HG03175 (cell line): ENCODE results near the gene SIRPA.
"Not testable (repeated sequence)": the region's sequence is repeated elsewhere in the genome, so short reads cannot be mapped to it uniquely, and the experiment has no call there.

ENCODE experiments used
- ATAC-seq: cut with Tn5 transposase; IDR thresholded peaks from one replicate; pipeline ENCODE4 v1.9.1; 2021; ENCODE audit warnings: mild to moderate bottlenecking, moderate library complexity; ENCODE audit not compliant: unreplicated experiment

Gene SIRPA

GRCh38 chr20:1905693-1906092, 10.5 kb downstream of the SIRPA start:
- no peak for ATAC-seq

GRCh38 chr20:1906361-1907051, 11.3 kb downstream of the SIRPA start:
- no peak for ATAC-seq

- no peak for ATAC-seq
These were observed 12.4 kb downstream of the SIRPA start for GRCh38 chr20:1907586-1907985.

DNA sequence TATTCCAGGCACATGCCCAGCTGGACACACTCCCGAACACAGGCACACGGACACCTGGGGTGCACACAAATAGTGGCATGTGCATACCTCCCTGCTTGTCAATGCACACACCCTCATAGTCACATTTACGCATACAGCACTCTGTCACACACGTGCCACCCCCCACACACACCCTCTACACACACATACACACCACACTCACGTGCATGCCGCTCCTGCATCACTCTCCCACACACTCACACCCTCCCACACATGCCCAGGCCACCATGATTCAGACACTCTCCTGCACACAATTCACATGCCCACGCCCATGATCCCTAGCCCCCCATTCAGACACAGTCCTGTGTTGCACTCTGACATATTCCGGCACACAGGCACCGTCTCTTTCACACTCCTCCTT, 13.0 kb downstream of the SIRPA start:
- ATAC-seq, result no peak

GRCh38 chr20:1909097-1909496, 13.9 kb downstream of the SIRPA start:
- ATAC-seq, result no peak

DNA sequence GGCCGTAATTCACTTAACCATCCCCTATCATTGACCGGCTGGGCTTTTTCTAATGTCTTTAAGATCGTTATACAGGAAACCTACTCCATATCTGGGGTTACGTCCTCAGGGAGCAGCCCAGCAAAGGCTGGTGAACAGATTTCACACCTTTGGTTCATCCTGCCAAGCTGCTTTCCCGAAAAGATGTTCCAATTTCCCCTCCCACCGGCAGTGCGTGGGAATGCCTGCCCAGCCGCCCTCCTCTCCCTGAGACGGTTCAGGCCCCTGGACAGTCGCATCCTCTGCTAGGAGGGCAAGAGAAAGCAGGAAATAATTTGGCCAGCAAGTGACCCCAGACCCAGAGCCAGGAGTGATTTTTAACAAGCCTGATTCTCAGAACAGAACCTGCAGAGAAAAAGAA, 16.3 kb downstream of the SIRPA start:
- ATAC-seq, result no peak

GRCh38 chr20:1912053-1912452, 16.8 kb downstream of the SIRPA start:
- ATAC-seq, result no peak

DNA sequence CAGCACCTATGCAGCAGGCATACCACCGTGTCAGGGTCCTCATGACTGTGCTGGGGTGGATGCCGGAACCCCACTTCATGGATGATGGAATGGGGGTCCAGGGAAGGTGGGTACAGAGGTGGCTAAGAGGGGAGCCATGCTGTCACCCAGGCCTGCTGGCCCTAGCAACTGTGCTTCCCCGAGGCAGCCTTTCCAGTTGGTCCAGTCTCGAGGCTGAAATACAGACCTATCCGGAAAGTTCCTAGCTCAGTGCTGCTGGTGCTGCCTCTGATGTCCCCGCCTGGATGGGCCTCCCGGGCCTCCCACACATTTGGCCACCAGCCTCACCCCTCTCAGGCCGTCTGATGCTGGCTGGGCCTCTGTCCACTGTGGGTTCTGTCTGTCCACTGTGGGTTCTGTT, 17.4 kb downstream of the SIRPA start:
- no peak for ATAC-seq

DNA sequence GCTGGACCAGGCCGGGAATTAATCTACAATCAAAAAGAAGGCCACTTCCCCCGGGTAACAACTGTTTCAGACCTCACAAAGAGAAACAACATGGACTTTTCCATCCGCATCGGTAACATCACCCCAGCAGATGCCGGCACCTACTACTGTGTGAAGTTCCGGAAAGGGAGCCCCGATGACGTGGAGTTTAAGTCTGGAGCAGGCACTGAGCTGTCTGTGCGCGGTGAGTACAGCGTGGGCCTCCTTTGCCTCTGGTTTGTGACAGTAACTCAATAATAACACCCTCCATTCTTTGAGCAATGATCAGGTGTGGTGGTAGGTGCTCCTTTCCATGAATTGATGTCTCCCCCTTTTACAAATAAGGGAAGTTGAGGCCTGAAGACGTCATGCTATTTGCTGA, 20.0 kb downstream of the SIRPA start:
- not testable (repeated sequence) for ATAC-seq

DNA sequence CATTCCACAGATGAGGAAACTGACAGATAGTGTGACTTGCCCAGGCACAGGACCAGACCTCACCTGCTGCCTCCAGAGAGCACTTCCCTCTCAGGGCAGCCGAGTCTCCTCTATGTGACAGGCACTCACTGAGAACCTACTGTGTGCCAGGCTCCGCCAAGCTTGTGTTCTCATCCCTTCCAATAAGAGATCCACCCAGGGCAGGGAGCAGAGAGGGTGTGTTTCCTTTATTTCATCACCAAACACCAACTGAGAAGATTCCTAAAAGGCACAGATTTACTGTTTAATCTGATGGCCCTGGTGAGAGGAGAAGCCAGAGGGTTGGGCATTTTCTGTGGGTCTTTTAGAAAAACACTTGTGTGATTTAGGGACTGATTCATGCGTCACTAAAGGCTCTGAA, 20.5 kb downstream of the SIRPA start:
- ATAC-seq, result no peak

GRCh38 chr20:1917786-1918185, 22.6 kb downstream of the SIRPA start:
- ATAC-seq, result no peak

DNA sequence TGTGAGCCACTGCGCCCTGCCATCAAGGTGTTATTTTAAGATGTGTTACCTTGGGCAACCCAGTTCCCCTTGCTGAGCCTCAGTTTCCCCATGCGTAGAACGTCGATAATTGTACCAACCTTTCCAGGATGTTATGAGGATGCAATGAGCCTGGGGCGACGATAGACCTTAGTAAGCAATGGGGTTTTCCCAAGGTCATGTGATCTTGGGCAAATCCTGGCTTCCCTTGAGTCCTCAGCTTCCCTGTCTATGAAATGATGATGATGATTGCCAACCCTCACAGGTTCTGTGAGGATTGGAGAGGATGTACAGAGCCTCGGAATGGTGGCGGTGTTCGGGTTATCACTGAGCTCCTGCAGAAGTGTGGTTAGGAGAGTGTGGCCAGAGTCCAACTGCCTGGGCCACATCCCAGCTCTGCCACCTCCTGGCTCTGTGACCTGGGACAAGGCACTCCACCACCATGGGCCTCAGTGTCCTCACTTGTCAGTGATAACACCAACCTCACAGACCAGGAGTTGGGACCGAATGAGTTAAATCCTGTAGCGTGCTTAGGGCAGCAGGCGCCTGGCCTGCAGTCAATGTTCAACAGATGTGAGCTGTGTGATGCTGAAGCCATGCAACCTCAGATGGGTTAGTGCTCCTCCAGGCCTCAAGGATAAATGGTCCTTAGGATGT, 23.4 kb downstream of the SIRPA start:
- no peak for ATAC-seq

- peak; percentile 90 for ATAC-seq
These were observed 25.0 kb downstream of the SIRPA start for GRCh38 chr20:1920252-1920651.

- ATAC-seq, result no peak
These were observed 25.6 kb downstream of the SIRPA start for GRCh38 chr20:1920826-1921225.

DNA sequence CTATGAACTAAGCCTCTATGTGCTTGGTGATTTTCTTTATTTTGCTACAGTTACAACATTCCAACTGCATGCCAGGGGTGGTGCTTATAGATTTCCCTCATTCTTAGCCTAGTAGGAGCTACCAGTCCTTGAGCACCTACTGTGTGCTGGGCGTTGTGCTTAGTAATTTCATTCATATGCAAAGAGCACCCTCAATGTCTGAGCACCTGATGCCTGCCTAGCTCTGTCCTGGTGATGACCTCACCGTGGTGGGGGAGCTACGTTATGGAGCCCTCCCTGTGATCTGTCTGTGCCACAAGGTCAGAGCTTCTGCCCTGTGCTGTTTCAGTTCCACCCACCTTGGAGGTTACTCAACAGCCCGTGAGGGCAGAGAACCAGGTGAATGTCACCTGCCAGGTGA, 26.8 kb downstream of the SIRPA start:
- ATAC-seq, result not testable (repeated sequence)

DNA sequence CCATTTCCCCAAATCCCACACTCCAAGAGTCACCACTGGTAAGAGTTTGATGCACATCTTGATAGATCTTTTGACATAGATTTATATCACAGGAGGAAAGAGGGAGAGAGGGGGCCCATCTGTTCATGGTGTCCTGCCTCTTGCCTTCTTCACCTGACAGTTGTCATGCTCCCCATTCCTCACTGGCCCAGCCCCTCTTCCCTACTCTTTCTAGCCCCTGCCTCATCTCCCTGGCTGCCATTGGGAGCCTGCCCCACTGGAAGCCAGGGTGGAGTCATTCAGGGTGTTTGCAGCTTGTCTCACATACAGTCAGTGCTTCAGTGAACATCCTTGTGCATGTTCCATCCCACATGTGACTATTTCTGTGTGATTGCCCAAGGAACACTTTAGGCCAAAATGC, 27.6 kb downstream of the SIRPA start:
- ATAC-seq, result no peak

GRCh38 chr20:1924910-1925861, 30.0 kb downstream of the SIRPA start:
- no peak for ATAC-seq

DNA sequence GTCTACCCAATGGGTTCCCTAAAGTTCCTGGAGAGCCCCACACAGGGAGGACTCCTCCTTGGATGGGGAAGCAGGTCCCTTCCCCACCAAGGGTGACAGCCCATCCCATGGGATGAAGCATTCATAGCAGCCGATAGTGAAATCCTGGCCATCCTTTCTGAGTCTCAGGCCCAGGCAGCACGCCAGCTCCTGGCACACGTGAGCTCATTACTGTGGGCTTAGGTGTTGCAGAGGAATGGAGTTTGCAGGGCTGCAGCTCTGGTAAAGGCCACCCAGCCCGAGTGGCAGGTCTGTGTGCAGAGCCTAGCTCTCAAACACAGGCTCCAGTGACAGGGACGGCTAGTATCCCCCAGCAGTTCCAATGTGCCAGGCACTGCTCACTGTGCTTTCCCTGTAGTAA, 31.0 kb downstream of the SIRPA start:
- no peak for ATAC-seq

DNA sequence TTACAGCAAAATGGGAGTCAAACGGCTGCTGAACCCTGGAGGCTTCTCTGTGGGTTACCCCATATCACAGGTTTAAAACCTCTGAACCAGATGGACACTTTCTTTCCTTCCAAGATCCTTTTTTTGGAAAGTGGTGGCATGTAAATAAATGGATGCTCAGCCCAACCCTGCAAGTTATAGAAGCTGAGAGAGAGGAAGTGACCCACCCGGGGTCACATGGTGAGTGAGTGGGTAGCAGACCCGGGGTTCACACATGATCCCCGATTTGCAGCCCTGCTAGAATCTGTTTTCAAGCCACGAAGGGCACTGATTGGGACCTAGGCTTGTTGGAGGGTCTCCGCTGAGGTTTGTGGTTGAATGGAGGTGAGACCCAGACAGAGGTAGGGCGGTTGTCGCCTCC, 32.0 kb downstream of the SIRPA start:
- ATAC-seq, result no peak

- ATAC-seq, result no peak
These were observed 32.9 kb downstream of the SIRPA start for GRCh38 chr20:1928154-1928553.

- ATAC-seq, result no peak
These were observed 33.6 kb downstream of the SIRPA start for GRCh38 chr20:1928782-1929181.

DNA sequence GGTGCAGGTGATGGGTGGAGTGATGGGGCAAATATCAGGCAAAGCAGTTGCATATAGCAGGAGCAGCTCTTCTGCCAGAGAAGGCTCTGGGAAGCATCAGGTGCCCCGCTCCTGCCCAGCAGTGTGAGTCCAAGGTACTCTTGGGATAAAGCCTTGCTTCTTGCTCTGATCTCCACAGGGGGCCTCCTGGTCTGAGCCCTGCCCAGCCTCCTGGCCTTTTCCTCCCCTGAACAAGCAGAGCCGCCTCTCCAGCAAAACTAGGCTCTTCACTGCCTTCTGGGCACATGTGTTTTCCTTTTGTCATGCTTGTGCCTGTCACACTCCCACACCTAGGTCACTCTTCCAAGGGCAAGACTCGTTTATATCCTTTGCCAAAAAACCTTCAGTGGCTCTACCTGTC, 34.3 kb downstream of the SIRPA start:
- no peak for ATAC-seq
